ENCODE results near the gene TUBE1. TPM values are rescaled to one million over a fixed set of nuclear protein-coding genes. Genes with fewer than 3 reads are reported as not detected.

The TUBE1 gene
- total RNA-seq, 1 experiment from 2014 or later, result 42.5 TPM

GRCh38 chr6:112043032-112044007 lies 44.0 kb downstream of the TUBE1 start (continued):
- TF ChIP-seq EZH2 (IDR thresholded peaks at IDR 0.05), result no peak
- TF ChIP-seq ZBTB33 (IDR thresholded peaks at IDR 0.05; ENCODE audit: extremely low read depth, insufficient replicate concordance, low read length), result peak; percentile 5

GRCh38 chr6:112041535-112041934 lies 45.7 kb downstream of the TUBE1 start:
- RAD21 ChIA-PET (ENCODE audit: low non-redundant PET in 1 of 2, low total read pairs in 2 of 2, uncharacterized antibody in 2 of 2, unreplicated experiment in 2 of 2), result interaction anchor here in 1 of 2 experiments (1.0 kb wide), 1 partner anchor 399 kb away, joined by 4 read pairs; no protein-coding TSS in a partner anchor

More at GRCh38 chr6:112041535-112041934, 45.7 kb downstream of the TUBE1 start:
- no peaks in the 10 kb centered on the region for H4K20me1 ChIP-seq (ENCODE audit: insufficient read depth)
- BruUV-seq (replicated peaks), result no TSS peak
- H3K4me1 ChIP-seq (ENCODE audit: control insufficient read depth in 1 of 2, insufficient read depth in 2 of 2, low read length in 2 of 2), result peaks cover 0 to 13% of the 10 kb centered on the region in 2 experiments; a peak in 2 of 4 replicates
- H2AFZ ChIP-seq (ENCODE audit: low read depth, low read length, poor library complexity, severe bottlenecking), result no peak overlapping the region
- ChIA-PET CTCF (interaction anchor here (1.2 to 2.3 kb wide), 3 partner anchors 10 to 783 kb away, joined by 3 to 12 read pairs (median 3); a partner anchor contains a TSS), POLR2A (no interaction called here)
- no peaks in the 10 kb centered on the region for H3K79me2 ChIP-seq (ENCODE audit: insufficient read depth, low read length)
- no peak overlapping the region for H3K4me2 ChIP-seq (ENCODE audit: low read length)
- no peaks in the 10 kb centered on the region for H3K36me3 ChIP-seq (ENCODE audit: control insufficient read depth in 1 of 2, insufficient read depth in 2 of 2, low read length in 2 of 2)
- no peaks in the 10 kb centered on the region for H3K9me2 ChIP-seq (ENCODE audit: insufficient read depth)
- DNase-seq (ENCODE audit: low read depth, low spot score) (no peak), ATAC-seq (no peak)
- no peak overlapping the region for H3K4me3 ChIP-seq (replicated peaks in 1 of 2; ENCODE audit: low read depth in 1 of 2, low read length in 2 of 2)
- intact Hi-C loops (cut with micrococcal nuclease), result loop anchor here (5.0 kb wide), 1 partner anchor 44 kb away; no protein-coding TSS in a partner anchor
- no peak overlapping the region for H3K9ac ChIP-seq (ENCODE audit: low read length)
- H3K27me3 ChIP-seq (ENCODE audit: insufficient read depth, low read length), result no peaks in the 10 kb centered on the region
- TF ChIP-seq ZNF274 (IDR thresholded peaks at IDR 0.05; ENCODE audit: low read depth, low read length), result no peak
- TF ChIP-seq JUND (IDR thresholded peaks at IDR 0.05), result no peak
- no peak for TF ChIP-seq ELF1 (IDR thresholded peaks at IDR 0.05; ENCODE audit: borderline replicate concordance, low read depth)
- no peak for TF ChIP-seq FOSL1 (IDR thresholded peaks at IDR 0.05; ENCODE audit: low read depth)
- no peak for TF ChIP-seq SRF (IDR thresholded peaks at IDR 0.05; ENCODE audit: low read depth)
- no peak for TF ChIP-seq SIN3A (IDR thresholded peaks at IDR 0.05; ENCODE audit: low read depth)
- TF ChIP-seq POLR2A (IDR thresholded peaks at IDR 0.05; ENCODE audit: borderline replicate concordance, extremely low read depth, insufficient read depth, insufficient read length), result no peak
- no peak for TF ChIP-seq TCF7L2 (IDR thresholded peaks at IDR 0.05; ENCODE audit: borderline replicate concordance, extremely low read depth, insufficient read depth, insufficient read length)
- TF ChIP-seq EZH2phosphoT487 (IDR thresholded peaks at IDR 0.05; ENCODE audit: borderline replicate concordance), result no peak
- TF ChIP-seq ZBTB33 (IDR thresholded peaks at IDR 0.05; ENCODE audit: extremely low read depth, insufficient replicate concordance, low read length), result no peak
- no peak for TF ChIP-seq CEBPB (IDR thresholded peaks at IDR 0.05; ENCODE audit: low read depth)
- TF ChIP-seq EZH2 (IDR thresholded peaks at IDR 0.05), result no peak
- H3K9me3 ChIP-seq (ENCODE audit: control insufficient read depth in 1 of 2, insufficient read depth in 1 of 2, low read depth in 1 of 2, low read length in 2 of 2), result no peaks in the 10 kb centered on the region
- no peak overlapping the region for H3K27ac ChIP-seq (ENCODE audit: low read depth, low read length)

Measured in HCT116 (cell line).